PC-3 (cell line): ENCODE data around the gene ATXN7L2. TPM values are rescaled to one million over a fixed set of nuclear protein-coding genes. Genes with fewer than 3 reads are reported as not detected.

Source experiments
- ATAC-seq: fragments of 200-7000 bp; cut with Tn5 transposase; 2 replicates; pipeline ENCODE4 v1.9.1; 2020; ENCODE audit warnings: mild to moderate bottlenecking, moderate library complexity
- BruUV-seq: library from RNA; stranded (reverse); fragments of 400-500 nt; replicated peaks from 2 replicates; lab custom pipeline; 2021; lab: Mats Ljungman, UMichigan
- CTCF ChIA-PET: fragments of 300-600 bp; sonication (Branson Sonifier 250); formaldehyde crosslinking; loops from one replicate; lab custom pipeline; 2022; ENCODE audit warnings: antibody characterized with exemption; lab: Charles Lee
- POLR2A ChIA-PET: fragments of 300-600 bp; sonication (Branson Sonifier 250); formaldehyde crosslinking; loops from one replicate; lab custom pipeline; 2022; ENCODE audit warnings: antibody characterized with exemption; ENCODE audit not compliant: unreplicated experiment; lab: Charles Lee
- DNase-seq: peaks from one replicate; pipeline ENCODE4 v3.0.0-alpha.2; 2015
- H2AFZ ChIP-seq: fragments of 300-600 bp; sonication (generic); 2 replicates; pipeline ENCODE4 v1.6.0; 2016; ENCODE audit warnings: antibody characterized with exemption, low read length
- H3F3A ChIP-seq: fragments of 300-600 bp; sonication (generic); one replicate; pipeline ENCODE4 v1.6.0; 2017; ENCODE audit warnings: antibody characterized with exemption, low read length, control low read depth, mild to moderate bottlenecking; ENCODE audit not compliant: unreplicated experiment
- H3K27ac ChIP-seq: fragments of 300-600 bp; sonication (generic); 2 replicates; pipeline ENCODE4 v1.5.1; 2016; ENCODE audit warnings: mild to moderate bottlenecking, low read length
- H3K27me3 ChIP-seq: fragments of 300-600 bp; sonication (generic); 2 replicates; pipeline ENCODE4 v1.6.1; 2016; ENCODE audit warnings: low read length, mixed read lengths
- H3K36me3 ChIP-seq: fragments of 300-600 bp; sonication (generic); 2 replicates; pipeline ENCODE4 v1.6.1; 2016; ENCODE audit warnings: low read depth, mixed run types, low read length, mixed read lengths
- H3K4me1 ChIP-seq: fragments of 300-600 bp; sonication (generic); 2 replicates; pipeline ENCODE4 v1.5.1; 2016; ENCODE audit warnings: low read length; ENCODE audit not compliant: insufficient read depth
- H3K4me2 ChIP-seq: fragments of 300-600 bp; sonication (generic); 2 replicates; pipeline ENCODE4 v1.6.0; 2016; ENCODE audit warnings: low read length
- H3K4me3 ChIP-seq: fragments of 300-600 bp; sonication (generic); 2 replicates; pipeline ENCODE4 v1.5.1; 2016; ENCODE audit warnings: mild to moderate bottlenecking, low read length, mixed read lengths
- H3K79me2 ChIP-seq: fragments of 300-600 bp; sonication (generic); 2 replicates; pipeline ENCODE4 v1.6.1; 2017; ENCODE audit warnings: low read length, mixed read lengths
- H3K9ac ChIP-seq: fragments of 300-600 bp; sonication (generic); 2 replicates; pipeline ENCODE4 v1.6.0; 2016; ENCODE audit warnings: mild to moderate bottlenecking, low read length
- H3K9me2 ChIP-seq: fragments of 300-600 bp; sonication (generic); replicated peaks from 2 replicates; pipeline ENCODE4 v1.6.1; 2016; ENCODE audit warnings: mixed run types, low read length, mixed read lengths
- H3K9me3 ChIP-seq: fragments of 300-600 bp; sonication (generic); 2 replicates; pipeline ENCODE4 v1.6.1; 2016; ENCODE audit warnings: low read length, mixed read lengths
- H4K20me1 ChIP-seq: fragments of 300-600 bp; sonication (generic); 2 replicates; pipeline ENCODE4 v1.6.1; 2016; ENCODE audit warnings: low read length, mixed read lengths
- CTCF ChIP-seq: fragments of 300-600 bp; sonication (generic); conservative IDR thresholded peaks from 2 replicates; pipeline ENCODE4 v1.5.1; 2017; ENCODE audit warnings: antibody characterized with exemption, low read depth, mild to moderate bottlenecking, low read length
- EZH2 ChIP-seq: fragments of 300-600 bp; sonication (generic); IDR thresholded peaks from one replicate; pipeline ENCODE4 v1.6.1; 2017; ENCODE audit warnings: antibody characterized with exemption, mild to moderate bottlenecking, low read length; ENCODE audit not compliant: unreplicated experiment
- EZH2phosphoT487 ChIP-seq: fragments of 300-600 bp; sonication (generic); IDR thresholded peaks from 2 replicates; pipeline ENCODE4 v1.6.1; 2018; ENCODE audit warnings: mild to moderate bottlenecking, antibody characterized with exemption, low read length, borderline replicate concordance
- intact Hi-C: fragments of 100-400 bp; cut with micrococcal nuclease; formaldehyde crosslinking; loops from 2 replicates; pipeline ENCODE4 v1.9.0; 2023
- total RNA-seq: library from RNA; depleted of rRNA; stranded (reverse); fragments of >200 nt; gene quantifications from 2 replicates; pipeline ENCODE4 v1.2.3, GENCODE V29; 2014

ATXN7L2 gene
- total RNA-seq, 1 experiment from 2014 or later = 9.4 TPM

DNA sequence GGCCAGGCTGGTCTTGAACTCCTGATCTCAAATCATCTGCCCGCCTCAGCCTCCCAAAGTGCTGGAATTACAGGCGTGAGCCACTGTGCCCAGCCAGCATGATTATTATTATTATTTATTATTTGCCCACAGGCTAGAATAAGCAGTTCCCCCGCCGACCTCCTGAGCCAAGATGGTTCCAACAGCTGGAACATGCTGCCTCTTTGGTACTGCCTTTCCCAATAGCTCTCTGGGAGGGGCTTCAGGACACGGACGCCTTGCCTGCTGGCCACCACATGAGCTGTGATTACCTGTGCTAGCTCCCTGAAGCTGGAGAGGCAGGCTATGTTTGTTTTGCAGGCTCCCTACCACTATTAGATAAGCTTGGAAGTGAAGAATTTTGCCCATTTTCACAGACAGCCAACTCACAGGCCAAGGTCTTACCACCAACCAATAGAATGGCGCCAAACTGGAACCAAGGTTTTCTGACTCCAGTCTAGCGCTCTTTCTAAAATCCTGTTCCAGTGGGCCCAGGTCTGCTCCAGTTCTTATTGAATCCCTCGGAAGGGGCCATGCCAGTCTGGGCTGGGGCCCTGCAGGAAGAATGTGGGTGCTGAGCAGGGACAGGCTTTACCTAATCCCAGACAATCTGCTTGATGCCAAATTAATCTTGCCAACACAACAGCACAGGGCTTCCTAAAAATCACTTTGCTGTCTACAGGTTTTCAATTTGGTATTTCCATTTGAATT, 53.9 kb downstream of the ATXN7L2 start:
- Histone ChIP-seq H3K27ac (no peak overlapping the region), H3K4me2 (no peak overlapping the region), H3K9me2 (no peaks in the 10 kb centered on the region), H3K9ac (no peak overlapping the region), H3K9me3 (no peaks in the 10 kb centered on the region), H4K20me1 (no peaks in the 10 kb centered on the region), H2AFZ (no peak overlapping the region), H3K27me3 (no peaks in the 10 kb centered on the region), H3F3A (no peaks in the 10 kb centered on the region), H3K79me2 (no peaks in the 10 kb centered on the region), H3K4me3 (no peak overlapping the region), H3K36me3 (no peaks in the 10 kb centered on the region), H3K4me1 (no peaks in the 10 kb centered on the region)
- no TSS peak for BruUV-seq
- TF ChIP-seq CTCF = no peak
- no peak for TF ChIP-seq EZH2phosphoT487
- TF ChIP-seq EZH2 = no peak
- DNase-seq = no peak
- intact Hi-C loops = no loop called here
- ChIA-PET CTCF (no interaction called here), POLR2A (no interaction called here)
- ATAC-seq = no peak

DNA sequence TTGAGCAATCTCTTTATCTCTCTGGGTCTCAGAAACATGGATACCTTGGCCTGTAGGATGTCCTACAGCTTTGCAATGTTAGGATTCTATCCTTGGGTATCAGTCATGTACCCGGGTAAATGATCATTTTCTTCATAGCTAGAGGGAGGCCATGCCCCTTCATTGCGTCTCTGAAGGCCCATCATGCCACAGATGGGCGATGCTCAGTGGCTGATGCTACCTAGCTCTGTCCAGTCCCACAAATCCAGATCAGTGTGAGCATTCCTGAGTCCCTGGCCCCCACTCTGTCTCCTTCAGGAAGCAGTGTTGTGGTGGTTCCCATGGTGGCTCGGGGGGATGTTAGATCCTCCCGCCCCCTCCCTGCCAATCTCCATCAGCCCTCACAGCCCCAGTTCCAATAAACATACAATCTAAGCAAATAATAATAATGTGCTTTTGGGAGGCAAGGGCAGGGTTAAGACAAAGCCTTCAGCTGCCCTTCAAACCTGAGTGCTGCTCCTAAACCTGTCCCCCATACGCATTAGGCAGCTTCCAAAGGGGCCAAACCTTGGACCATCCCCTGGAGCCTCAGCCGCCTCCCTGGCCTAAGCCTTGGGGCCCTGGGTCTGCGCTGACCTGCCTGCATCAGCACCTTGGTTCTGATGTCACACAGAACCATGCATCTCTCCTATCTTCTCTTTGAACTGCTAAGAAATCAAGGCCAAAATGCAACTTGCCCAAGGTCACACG, 55.3 kb downstream of the ATXN7L2 start:
- no peak overlapping the region for H3K27ac ChIP-seq
- no TSS peak for BruUV-seq
- intact Hi-C loops = no loop called here
- no peaks in the 10 kb centered on the region for H3K36me3 ChIP-seq
- H3K9me3 ChIP-seq = no peaks in the 10 kb centered on the region
- H3F3A ChIP-seq = no peaks in the 10 kb centered on the region
- no peak overlapping the region for H3K9ac ChIP-seq
- H2AFZ ChIP-seq = no peak overlapping the region
- CTCF ChIA-PET = no interaction called here
- H3K79me2 ChIP-seq = no peaks in the 10 kb centered on the region
- H3K4me1 ChIP-seq = no peaks in the 10 kb centered on the region
- no peaks in the 10 kb centered on the region for H3K27me3 ChIP-seq
- no peak for TF ChIP-seq CTCF
- no peak for TF ChIP-seq EZH2
- TF ChIP-seq EZH2phosphoT487 = no peak
- no peak overlapping the region for H3K4me3 ChIP-seq
- no peaks in the 10 kb centered on the region for H4K20me1 ChIP-seq
- no peak overlapping the region for H3K4me2 ChIP-seq
- ATAC-seq (no peak), DNase-seq (no peak)
- no peaks in the 10 kb centered on the region for H3K9me2 ChIP-seq
- POLR2A ChIA-PET = interaction anchor here (0.6 kb wide), 1 partner anchor 101 kb away, joined by 5 read pairs; no protein-coding TSS in a partner anchor
